Central memory CD4-positive, alpha-beta T cell (primary cell): ENCODE data around the gene COG2.
"Not testable (repeated sequence)": the region's sequence is repeated elsewhere in the genome, so short reads cannot be mapped to it uniquely, and the experiment has no call there.

ENCODE experiments used
- DNase-seq: peaks from one replicate; pipeline ENCODE4 v3.0.0; 2022

COG2 gene

DNA sequence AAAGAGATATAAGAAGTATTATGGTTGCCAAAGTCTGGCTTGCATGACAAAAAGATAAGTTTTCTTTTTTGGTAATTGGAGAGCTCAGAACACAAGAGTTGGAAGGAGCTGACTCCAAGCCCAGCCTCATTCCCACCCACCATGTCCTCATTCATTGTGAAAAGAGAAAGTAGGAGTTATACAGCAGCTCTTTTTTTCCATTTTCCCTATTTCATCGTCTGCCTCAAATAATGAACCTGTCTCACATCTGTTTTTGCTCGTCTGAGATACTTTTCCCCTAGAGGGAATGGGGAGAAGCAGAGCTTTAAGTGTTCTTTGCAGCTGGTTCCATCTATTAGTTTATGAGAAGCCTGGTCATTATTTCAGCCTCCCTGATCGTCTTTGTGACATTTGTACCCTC is 36.9 kb downstream of the COG2 start:
- no peak for DNase-seq

DNA sequence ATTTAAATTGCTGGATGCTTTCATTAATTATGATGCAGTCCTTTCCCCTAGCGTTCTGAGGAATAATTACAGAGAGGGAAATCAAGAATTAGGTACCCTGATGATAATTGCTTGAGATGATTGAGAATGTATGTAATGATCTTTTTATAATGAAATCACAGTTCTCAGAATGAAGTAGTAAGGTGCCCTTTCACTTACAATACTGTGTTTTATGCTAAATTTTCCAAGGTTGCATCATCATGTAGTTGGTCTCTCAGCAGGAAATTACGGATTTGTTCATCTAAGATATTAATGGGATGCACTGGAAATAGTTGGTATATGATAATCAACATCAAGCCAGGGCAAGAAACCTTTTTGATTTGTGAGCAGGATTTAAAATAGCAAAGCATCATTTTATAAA is 37.5 kb downstream of the COG2 start:
- DNase-seq, result no peak

GRCh38 chr1:230680300-230681025 is 38.2 kb downstream of the COG2 start:
- DNase-seq, result no peak

DNA sequence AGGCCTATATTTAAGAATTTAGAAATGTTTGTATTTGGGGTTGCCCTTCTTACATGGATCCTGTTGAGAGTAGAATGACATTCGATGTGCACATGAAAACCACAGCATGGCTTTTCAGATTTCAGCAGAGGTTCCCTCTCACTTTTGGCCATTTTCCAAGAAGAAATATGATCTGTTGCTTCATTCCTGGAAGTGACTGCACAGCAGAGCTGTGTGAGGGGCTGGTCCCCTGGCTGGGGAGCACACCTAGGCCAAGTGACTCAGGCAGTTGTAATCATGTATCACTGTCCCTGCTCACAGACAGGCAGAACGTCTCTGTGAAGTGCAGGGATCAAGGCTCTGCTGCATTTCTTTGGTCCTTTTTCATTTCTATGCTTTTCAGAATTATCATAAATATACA is 39.3 kb downstream of the COG2 start:
- no peak for DNase-seq

GRCh38 chr1:230682274-230682673 is 40.0 kb downstream of the COG2 start:
- DNase-seq, result no peak

DNA sequence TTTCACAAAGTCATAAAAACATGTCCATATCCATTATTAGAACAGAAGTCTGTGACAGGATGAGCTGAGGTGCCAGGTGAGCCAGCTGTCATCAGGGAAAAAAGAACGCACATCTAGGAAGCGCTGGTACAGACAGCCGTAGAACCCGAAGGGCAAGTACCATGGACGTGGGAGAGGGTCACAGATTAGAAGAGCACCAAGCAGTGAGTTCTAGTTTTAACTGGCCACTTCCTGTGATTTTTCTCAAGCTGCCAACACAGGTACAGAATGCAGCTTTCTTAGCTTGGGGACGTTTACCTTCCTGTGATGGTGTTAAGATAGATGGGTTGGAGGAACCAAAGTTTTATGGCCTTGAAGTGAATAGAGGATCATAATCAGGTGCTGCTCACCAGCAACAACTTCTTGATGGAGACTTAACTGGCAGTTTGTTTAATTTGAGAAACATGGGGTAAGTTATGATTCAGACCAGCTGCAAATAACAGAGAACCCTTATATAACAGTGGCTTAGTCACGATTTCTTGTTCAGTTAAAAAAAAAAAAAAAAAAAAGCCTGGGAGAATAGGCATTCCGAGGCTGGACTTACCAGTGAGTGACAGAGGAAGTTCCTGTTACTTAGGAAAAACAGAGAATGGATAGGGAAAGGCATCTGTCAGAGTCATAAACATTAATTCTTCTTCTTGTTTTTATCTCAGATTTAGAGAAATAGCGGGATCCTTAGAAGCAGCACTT is 40.8 kb downstream of the COG2 start:
- no peak for DNase-seq

DNA sequence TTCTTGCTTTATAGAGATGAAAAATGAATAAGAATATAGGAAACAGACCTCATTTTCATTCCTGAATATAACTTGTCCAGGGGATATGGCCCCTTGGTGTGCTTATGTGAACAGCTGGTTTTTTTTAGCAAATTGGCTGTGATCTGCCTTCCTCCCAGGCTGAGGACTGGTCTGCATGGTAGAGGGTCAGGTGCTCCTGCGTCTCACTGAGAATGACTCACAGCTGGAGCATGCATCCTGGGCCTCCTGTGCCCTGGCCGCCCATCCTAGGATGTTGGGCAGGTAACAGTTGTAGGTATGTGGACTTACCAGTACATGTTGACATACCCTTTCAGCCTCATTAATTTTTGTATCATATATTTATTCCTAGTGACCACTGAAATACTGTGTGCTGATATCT is 41.9 kb downstream of the COG2 start:
- no peak for DNase-seq

DNA sequence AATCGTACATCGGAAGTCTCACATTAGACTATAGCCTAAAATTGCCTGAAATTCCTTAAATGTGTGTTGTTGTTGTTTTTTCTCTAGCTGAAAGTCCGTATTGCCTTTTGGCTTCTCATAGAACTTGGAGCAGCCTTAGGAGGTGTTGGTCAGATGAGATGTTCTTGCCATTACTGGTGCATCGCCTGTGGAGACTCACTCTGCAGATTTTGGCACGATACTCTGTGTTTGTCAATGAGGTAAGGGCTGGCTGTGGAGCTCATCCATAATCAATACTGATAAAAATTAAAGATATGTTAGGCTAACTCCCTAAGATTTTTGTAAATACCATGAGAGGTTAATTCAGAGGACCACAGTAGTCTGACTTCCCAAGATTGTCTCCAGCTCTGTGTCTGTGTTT is 42.7 kb downstream of the COG2 start:
- no peak for DNase-seq

DNA sequence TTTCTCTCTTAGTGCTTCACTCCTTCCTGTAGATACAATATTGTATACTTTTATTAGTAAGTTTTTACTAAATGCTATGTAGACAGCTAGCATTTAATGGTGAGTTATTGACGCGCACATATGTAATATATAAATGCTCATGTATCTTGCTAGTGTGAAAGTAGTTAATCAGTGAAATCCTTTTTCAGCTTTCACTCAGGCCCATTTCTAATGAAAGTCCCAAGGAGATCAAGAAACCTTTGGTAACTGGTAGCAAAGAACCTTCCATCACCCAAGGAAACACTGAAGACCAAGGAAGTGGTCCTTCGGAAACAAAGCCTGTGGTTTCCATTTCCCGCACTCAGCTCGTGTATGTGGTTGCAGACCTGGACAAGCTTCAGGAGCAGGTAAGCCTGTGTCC is 44.5 kb downstream of the COG2 start:
- DNase-seq, result no peak

DNA sequence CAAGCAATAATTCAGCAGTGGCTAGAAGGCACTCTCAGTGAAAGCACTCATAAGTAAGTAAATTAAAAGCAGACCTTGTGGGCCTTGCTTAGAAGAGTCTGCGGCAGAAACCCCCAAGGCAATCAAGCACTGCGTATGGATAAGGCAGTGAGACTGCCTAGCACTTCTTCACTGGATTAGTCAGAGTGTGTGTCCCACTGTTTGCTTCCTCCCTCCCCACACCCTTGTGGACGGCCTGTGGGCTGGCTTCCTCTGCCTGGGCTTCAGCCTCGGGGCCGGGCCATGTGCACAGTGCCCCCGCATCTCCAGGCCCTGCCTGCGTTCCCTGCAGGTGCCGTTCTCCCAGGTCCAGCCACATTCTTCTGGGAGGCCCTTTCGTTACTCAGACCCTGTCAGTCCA is 47.8 kb downstream of the COG2 start:
- DNase-seq, result no peak

GRCh38 chr1:230691615-230692014 is 49.3 kb downstream of the COG2 start:
- DNase-seq, result no peak

- DNase-seq, result no peak
Measured at GRCh38 chr1:230693221-230693620, 50.9 kb downstream of the COG2 start.

GRCh38 chr1:230693777-230694176 is 51.5 kb downstream of the COG2 start:
- no peak for DNase-seq

DNA sequence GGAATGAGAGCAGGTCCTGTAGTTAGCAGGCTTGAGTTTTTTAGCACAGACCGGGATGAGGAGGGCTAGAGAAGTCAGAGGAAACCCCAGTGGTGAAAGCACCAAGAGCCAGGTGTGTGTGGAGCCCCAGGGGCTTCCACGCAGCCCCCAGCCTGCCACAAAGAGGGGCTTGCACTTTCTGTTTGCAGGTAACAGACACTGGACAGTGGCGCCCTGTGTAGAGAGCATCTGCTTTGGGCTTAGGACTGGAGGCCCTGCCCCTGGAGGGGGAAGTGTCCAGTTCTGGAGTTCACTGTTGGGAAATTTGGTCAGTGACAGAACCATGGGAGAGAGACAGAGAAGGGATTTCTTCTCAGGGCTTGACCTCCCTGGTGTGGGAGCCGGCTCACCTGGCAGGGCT is 52.2 kb downstream of the COG2 start:
- no peak for DNase-seq

DNA sequence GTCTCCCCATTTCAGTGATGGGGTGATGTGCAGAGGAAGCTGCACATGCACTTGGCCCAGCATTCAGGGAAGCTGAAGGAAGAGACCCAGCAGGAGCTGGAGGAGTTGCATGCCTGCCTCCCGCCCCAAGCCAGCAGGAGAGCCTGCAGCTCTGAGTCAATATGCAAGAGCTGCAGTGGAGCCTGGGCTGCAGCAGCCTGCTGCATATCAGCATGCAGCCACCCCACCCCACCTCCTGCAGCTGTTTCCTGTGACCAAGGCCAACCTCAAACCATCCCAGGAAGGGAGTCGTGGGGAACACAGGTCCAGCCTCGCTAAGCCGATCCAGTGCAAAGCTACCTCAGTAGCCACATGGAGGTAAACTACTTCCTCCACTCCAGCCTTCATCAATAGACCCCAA is 52.7 kb downstream of the COG2 start:
- no peak for DNase-seq

DNA sequence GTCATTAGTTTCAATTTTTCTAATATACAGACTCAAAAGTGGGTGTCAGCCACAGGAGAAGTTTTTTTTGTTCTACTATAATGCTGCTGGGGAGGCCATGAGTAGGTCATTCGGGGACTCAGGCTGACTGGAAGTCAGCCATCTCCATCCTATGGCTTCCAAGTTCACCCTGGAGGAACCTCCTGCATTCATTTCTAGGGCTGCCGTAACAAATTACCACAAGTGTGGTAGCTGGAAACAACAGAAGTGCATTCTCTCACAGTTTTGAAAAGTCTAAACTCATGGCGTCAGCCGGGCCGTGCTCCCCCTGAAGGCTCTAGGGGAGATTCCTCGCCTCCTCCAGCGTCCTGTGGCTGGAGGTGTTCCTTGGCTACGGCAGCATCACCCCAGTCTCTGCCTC is 53.9 kb downstream of the COG2 start:
- DNase-seq, result no peak

DNA sequence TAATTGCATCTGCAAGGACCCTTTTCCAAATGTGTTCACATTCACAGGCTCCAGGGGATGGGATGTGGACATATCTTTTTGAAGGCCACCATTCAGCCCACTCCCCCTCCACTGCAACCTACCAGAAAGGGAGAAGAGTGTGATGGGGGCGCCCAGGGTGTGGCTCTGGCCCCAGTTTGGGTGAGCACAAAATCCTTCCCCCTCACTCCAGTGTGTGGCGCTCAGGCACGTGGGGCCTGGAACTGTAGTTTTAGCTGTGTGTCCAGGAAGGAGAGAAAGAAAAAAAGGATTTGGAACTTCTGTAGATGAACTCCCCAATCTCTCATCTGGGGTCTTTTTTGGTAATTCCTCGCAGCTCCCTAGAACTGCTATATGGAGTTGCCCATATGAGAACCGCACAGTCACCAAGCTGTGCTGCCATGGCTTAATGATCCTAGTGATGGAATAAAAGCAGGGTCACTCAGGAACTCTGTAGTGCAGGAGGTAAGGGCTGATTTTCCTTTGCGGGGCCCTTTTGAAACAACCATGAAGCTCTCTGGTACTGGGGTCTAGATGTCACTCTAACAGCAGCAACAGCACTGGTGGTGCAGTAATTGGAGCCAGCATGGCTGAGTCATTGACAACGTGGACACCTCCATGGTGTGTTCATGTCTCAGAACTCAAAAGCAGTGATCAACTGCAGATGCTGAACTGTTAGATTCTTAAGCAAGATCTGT is 54.6 kb downstream of the COG2 start:
- no peak for DNase-seq

- no peak for DNase-seq
Measured at GRCh38 chr1:230698130-230698529, 55.8 kb downstream of the COG2 start.

GRCh38 chr1:230698964-230699363 is 56.7 kb downstream of the COG2 start:
- DNase-seq, result not testable (repeated sequence)

GRCh38 chr1:230699716-230700115 is 57.4 kb downstream of the COG2 start:
- DNase-seq, result no peak

- DNase-seq, result no peak
Measured at GRCh38 chr1:230700132-230700531, 57.9 kb downstream of the COG2 start.

DNA sequence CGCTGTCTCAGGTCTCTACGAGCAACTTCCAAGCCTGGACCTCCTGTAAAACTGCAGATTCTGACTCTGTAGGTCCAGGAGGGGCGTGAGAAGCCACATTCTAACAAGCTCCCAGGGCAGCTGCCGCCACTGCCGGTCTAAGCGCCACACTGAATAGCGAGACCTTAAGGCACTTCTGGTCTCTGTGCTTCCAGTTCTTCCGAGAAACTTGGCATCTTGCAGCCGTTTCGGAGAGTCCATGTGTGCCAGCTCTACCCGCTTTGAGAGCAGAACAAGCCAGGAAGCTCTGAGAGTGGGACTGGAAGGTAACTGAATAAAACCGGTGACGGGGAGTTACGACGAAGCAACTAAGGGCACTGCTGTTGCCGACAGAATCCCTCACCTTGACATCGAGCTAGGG is 59.2 kb downstream of the COG2 start:
- DNase-seq, result no peak

DNA sequence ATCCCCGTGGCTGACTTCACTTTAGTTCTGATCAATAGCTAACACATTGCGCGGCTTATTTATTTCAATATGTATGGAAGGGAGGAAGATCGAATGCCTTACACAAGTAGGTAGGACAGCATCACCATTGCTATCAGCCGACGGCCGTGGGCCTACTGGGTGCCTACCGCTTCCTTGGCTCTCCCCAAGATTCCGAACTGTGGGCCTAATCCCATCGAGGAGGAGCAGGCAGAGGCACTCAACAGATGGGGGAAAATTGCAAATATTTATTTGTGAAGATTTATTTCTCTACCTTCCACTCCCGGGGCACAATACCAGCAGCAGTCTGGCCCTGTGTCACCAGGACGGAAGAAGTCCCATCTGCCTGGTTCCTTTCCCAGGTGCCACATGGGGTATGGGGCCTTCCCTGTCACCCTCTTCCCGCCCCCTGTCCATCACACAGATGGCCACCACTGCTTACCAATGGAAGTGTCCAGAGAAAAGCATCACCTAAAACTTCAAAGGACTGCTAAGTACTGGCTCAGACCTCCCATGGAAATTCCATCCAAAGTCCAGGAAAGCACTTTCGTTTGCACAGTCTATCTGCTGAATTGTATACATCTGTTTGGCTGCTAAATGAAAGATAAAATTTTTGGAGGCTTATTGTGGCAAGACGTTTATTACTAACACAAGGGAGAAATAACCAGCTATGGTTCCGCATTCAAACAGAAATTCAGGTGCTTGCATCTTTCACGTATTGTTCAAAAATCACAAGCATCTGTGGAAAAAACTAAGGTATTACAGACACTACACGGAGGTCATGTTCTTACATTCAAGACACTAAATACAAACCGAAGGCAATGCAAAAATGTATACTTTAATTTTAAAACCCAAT is 59.9 kb downstream of the COG2 start:
- no peak for DNase-seq
